HuH-7 (cell line): ENCODE measurements around the gene JAG2.
A peak's percentile ranks its signal among the peaks of the same experiment; 100 is the strongest.

Experiments
- DNase-seq: peaks from one replicate; pipeline ENCODE4 v3.0.0; 2011; ENCODE audit warnings: low spot score

JAG2 gene

DNA sequence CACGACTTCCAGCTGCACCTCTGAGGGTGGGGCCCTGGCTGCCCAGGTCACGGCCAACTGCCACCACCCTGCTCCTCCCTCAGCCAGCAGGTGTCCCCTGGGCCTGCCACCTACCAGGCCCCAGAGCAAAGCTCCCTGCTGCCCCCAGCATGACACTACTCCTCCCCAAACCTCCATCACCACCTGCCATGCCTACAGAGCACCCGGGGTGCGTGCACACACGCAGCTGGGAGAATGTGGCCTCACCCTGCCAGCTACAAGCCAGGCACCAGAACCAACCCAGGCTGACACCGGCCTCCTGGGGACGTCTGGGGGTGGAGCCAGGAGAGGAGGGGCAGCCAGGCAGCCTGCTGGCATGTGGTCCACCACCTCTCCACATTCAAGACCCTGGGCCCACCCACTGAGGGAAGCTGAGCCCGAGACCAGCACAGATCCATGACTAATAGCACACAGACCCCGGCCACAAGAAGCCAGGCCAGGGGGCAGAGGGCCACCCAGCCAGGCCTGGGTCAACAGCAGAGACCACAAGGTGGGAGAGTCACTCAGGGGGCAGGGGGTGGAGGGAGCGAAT is 3.4 kb downstream of the JAG2 start:
- DNase-seq, result no peak

DNA sequence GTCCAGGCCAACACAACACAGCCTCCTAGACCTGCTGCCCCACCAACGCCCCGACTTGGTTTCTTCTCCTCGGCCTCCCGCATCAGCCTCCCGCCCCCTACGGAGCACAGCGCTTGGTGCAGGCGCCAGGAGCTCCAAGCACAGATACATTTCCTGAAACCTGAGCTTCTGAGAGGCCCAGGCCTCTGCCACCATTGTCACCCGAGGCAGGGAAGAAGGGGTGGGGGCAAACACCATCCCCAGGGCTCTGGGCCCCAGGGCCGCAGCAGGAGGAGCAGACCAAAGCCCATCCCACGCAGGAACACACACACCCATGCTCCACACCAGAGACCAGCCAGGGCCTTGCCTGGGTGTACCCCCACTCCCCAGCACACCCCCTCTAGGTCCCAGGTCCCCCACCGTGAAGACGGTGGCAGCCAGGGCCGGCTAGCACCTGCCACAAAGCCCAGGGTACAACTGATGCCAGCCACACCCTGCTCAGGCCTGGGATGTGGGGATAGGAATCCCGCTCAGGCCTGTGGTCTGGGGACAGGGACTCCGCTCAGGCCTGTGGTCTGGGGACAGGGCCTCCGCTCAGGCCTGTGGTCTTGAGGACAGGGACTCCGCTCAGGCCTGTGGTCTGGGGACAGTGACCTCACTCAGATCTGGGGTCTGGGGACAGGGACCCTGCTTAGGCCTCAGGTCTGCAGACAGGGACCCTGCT is 5.4 kb downstream of the JAG2 start:
- DNase-seq, result no peak

DNA sequence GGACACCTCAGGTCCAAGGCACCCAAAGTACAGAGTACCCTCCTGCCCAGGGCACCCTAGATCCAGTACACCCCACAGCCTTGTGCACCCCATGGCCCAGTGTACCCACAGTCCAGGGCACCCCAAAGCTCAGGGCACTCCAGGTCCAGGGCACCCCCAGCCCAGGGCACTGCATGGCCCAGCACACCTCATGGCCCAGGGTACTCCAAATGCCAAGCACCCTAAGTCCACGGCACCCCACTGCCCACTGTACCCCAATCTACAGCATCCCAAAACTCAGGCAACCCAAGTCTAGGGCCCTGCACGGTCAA is 6.0 kb downstream of the JAG2 start:
- DNase-seq, result no peak

DNA sequence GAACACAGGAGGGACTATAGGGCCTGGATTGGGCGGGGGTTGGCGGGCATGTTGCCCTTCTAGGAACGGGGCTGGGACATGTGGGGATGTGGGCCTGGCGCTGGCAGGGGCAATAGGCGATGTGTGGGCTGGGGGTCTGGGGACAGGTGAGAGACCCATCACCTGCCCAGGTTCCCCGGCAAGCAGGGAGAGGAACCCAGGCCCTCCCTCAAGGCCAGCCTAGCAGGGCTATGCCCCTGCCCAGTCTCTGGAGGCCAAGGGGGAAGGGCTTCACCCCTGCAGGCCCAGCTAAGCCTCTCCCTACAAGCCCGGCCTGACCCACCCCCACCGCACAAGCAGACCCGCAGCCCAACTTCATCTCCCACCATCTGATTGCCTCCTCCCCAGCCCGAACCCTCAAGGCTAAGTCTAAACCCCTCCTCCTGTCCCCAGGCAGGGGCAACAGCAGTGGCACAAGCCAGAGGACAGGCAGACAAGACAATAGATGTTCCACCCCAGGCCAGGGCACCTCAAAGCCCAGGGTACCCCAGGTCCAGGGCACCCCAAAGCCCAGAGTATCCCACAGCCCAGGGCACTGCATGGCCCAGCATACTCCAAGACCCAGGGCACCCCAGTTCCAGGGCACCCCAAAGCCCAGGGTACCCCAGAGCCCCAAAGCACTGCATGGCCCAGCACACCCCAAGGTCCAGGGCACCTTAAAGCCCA is 6.5 kb downstream of the JAG2 start:
- peak; percentile 44 for DNase-seq

DNA sequence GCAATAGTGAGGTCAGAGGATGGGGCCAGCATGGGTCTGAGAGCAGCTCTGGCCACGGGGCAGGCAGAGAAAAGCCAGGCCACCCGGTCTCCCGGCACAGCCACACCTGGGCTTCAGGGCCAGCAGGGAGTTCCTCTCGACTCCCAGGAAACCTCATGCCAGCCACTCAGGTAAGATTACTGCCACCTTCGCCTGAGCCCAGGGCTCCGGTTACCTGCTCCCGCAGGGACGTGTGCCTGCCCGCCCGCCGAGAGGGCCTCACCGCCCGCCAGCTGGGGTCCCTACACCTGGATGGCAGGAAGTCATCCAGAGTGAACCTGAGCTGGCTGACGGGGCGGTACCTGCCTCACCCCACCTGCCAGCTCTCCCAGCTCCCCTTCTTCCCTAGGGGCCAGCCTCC is 7.3 kb downstream of the JAG2 start:
- DNase-seq, result no peak

DNA sequence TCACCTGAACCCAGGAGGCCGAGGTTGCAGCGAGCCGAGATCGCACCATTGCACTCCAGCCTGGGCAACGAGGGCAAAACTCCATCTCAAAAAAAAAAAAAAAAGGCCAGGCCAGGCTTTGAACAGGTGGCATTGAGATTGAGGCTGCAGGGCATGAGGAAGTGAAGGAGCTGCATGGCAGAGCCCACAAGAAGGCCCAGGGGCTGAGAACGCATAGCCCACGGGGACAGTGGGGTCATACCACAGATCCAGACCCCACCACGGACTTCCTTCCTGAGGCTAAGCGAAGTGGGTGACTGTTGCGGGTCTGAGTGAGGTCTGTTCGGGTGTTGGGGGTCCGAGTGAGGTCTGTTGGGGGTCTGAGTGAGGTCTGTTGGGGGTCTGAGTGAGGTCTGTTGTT is 7.8 kb downstream of the JAG2 start:
- DNase-seq, result no peak

DNA sequence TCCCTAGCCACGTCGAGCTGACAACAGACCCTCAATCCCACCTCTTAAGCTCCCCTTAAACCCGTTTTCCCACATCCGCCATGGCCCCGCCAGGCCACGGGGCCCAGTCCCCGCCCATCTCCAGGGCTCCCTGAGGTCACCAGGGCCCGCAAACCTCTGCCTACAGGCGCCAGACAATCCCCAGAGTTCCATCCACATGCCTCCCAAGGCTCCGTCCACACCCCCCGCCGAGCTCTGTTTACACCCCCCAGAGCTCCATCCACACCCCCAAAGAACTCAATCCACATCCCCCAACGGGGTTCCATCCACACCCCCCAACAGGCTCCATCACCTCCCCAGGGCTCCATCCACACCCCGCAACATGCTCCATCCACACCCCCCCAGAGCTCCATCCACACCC is 9.2 kb downstream of the JAG2 start:
- no peak for DNase-seq

DNA sequence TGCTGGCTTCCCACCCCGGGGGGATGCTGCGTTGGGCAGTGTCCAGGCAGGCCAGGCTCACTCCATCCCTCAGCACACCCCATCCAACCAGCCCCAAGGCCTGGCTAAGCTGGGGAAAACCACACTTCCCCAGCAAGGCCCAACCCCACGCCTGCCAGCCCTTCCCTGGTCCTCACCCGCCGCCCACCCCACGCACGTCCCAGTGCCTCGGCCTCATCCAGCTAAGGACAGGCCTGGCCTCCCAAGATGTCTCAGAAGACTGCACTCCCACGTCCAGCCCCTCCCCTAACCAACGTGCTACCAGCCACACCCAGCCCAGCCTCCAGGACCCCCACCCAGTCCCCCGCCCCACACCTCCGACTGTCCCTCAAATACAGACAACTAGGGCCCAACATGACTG is 9.8 kb downstream of the JAG2 start:
- DNase-seq, result no peak

DNA sequence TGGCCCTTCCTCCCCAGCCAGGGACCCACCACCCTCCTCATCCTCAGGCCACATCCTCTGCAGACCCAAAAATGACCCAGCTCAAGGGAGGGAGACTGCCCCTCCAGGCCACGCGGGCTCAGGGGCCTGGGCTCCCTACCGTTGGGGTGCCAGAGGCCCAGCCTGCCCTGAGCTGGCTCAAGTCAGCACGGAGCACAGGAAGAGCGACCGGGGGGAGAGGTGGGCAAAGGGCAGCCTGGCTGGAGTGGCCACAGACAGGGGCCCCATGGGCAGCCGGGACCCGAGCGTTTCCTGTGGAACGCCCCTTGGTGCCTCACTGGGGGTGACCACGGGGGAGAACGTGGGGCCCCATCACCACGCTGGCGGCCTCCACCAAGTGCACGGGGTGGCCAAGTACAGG is 10.7 kb downstream of the JAG2 start:
- no peak for DNase-seq

DNA sequence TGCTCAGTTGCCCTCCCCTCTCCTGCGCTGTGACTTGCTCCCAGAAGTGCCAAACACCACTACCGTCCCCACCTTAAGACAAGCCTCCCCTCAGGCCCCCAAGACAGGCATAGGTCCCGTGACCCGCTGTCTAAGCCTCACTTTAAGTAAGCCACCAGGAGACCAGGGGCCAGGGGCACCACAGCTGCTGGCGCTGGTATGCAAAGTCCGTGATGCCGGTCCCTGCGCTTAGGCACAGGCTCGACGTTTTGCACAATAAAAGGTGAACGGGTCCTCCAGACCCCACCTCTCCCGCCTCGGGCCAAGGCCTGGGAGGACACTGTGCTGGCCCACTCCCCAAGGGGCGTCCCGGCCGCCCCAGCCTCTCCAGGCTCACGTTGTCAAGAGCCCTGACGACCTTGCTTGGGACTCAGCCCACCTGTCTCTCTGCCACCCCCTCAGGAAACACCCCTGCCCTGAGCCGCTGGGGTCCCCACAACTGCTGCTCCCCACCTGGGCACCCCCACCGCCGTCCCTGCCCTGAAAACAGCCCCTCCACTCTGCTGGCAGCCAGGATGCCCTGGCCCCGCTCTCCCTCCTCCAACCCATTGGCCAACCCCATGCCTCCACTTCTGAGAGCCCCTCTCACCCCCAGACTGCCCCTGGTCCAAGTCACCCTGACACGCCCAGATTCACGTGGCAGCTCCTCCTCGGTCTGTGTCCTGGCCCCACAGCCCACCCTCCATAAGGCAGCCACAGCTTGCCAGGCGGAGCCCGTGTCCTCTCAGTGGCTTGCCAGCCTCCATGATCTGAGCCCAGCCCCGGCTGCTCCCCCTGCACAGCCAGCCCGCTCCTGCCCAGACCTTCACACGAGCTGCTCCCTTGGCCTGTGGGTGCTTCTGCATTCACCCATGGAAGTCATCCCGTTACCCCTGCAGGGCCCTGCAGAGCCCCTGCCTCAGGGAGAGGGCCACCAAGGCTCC is 11.9 kb downstream of the JAG2 start:
- DNase-seq, result no peak

DNA sequence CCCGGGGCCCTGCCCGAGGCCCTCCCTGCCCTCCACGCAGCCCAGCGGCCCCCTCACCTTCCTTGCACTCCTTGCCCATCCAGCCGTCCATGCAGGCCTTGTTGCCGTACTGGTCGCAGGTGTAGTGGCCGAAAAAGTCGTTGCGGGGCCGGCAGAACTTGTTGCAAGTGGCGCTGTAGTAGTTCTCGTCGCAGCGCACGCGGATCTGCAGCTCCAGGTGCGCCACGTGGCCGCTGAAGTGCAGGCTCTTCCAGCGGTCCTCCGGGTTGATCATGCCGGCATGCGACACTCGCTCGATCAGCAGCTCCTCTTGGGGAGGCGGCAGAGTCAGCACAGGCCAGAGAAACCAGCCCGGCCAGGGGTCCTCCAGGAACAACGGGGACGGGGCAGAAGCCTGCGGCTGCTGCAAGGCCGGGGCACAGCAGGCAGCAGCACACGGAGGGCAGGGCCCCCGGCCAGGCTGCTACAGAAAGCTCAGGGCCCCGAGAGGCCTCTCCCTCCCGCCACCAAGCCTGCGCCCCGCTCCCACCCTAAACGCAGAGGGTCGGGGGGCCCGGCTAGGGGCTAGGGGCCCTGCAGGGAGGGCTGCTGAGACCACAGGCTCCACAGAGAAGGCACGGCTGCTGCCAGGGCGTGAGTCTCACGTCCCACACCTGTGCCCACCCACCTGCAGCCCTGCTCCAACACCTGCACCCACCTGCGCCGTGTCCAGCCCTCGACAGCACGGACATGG is 12.7 kb downstream of the JAG2 start:
- DNase-seq, result no peak

DNA sequence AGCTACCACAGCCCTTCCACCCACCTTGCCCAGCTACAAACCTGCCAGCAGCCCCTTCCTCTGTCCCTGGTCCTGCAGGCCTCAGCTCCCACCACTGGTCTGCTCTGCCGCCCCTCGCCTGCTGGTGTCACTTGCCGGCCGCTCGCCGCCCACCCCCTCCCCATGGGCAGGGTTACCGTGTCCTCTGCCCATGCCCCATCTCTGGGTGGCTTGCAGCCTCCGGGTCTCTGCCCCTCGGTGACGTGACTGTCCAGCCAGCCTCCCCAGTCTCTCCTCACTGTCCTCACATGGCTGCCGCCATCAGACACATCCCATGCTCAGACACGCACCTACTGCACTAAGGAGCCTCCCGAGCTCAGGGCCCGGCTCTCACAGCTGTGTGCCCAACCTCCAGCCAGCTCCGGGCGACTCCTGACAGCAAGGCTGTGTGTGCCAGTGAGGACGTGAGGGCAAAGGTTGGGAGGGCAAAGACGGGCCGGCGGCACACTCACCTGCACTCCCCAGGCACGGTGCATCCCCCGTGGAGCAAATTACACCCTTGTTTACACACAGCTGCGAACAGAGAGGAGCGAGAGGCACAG is 13.4 kb downstream of the JAG2 start:
- DNase-seq, result no peak

DNA sequence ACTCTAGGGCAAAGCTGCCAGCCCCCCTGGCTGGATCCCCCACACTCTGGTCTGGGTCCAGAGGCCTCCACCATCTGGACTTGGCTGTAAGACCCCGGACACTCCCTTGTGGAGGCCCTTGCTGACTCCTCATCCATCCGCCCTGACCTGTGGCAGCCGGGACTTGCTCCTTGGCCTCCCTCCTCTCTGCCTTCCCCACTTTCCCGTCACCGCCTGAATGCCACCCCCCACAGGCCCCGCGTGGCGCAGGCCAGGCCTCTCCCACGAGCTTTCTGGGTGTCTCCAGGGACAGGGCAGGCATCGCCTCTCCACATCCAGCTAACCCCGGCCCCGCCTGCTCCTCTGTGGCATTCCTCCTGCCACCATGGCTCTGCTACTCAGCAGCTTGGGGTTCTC is 14.1 kb downstream of the JAG2 start:
- no peak for DNase-seq

DNA sequence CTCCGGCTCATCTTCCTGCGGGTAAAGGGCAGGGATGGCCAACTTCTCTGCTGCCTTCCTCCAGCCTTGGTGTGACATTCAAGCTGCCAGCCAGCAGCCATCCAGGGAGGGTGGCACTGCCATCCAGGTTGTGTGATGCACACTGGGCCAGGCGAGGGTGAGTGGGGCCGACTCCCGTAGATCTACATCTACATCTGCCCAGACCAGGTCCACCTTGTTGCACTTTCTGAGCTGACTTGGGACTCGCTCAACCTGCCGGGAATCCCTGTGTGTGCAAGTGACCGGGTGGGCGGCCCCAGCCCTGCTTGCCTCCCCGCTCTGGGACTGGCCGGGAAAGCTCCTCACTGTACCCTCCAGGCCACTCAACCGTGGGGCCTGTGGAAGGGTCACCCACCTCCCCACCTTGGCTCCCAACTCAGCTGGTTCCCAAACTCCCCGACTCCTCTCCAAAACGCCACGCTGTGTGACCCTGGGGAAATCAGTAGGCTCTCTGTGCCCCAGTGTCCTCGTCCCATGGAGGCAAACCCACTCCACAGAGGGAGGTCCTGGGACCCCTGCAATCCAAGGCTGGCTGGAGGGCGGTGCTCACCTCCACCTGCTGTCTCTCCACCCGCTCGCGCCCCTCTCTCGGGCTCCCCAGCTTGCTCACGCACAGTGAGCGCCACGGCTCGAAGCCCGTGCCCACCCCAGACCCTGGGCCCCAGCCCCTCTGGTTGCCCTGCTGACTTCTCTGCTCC is 14.7 kb downstream of the JAG2 start:
- DNase-seq, result no peak

DNA sequence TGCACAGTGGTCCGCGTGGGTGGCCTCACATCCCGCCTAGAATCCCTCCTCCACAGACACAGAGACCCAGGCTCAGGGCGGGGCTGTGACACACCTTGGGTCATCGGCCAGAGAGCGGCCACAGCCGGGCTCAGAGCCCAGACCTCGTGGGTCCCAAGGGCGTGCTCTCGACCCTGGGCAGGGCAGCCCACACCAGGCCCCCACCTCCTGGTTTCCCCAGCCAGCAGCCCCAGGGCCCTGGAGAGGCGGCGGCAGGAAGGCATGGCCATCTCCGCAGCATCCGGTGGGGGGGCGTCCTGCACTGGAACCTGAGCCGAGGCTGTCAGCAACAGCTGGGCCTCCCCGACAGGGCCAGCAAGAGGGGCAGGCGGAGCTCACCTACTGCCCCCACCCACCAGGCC is 15.2 kb downstream of the JAG2 start:
- no peak for DNase-seq

DNA sequence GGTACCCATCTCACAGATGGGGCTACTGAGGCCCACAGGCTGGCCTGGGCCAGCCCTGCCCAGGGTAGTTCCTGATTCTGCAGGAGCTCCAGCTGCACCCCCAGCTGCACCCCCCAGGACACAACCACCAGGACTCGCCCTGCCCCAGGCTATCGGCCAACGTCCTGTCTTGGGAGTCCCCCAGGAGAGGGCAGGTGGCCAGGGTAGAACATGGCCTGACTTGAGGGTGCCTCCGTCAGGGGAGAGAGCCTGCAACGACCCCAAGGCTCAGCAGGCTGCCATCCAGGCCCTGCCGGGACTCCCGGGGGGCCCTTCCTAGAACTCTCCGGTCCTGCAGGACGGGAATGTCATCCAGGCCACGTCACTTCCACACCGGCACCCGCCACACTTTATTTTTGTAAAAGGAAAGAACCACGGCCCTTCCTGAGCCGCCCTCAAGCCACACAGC is 15.8 kb downstream of the JAG2 start:
- no peak for DNase-seq

DNA sequence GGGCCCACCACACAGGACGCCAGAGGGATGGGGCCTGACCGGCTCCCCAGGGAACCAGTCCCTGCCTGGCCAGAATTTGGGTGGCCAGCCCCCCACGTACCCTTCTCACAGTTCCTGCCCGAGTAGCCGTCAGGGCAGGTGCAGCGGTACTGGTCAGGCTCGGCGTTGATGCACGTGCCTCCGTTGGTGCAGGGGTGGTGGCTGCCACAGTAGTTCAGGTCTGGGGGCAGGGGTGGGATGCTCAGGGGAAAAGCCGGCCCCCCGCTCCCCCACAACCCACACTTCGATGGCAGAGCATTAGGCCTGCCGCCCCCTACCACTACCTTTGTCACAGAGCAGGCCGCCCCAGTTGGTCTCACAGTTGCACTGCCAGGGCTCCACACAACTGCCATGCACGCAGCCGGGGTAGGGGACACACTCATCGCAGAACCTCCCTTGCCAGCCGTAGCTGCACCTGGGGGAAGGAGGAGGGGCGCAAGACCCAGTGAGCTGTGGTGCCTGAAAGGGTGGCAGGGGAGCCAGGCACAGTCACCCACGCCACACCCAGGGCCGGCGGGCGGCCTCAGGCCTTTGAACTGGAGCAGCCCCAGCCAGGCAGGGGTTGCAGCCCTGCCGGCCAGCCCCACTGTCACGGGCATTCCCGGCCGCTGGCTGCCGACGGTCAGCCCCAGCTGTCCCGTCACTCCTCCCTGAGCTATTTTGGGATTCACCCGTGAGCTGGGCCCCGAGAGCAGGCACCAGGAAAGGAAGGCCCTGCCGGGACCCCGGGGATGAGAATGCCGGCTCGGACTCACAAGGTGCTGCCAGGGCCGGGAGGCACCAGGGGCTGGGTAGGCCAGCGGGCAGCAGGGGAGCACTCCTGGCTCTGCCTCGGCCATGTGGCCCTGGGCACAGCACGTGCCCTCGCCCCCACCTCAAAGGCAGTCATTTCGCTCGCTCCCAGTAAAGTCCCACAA is 16.5 kb downstream of the JAG2 start:
- DNase-seq, result no peak

DNA sequence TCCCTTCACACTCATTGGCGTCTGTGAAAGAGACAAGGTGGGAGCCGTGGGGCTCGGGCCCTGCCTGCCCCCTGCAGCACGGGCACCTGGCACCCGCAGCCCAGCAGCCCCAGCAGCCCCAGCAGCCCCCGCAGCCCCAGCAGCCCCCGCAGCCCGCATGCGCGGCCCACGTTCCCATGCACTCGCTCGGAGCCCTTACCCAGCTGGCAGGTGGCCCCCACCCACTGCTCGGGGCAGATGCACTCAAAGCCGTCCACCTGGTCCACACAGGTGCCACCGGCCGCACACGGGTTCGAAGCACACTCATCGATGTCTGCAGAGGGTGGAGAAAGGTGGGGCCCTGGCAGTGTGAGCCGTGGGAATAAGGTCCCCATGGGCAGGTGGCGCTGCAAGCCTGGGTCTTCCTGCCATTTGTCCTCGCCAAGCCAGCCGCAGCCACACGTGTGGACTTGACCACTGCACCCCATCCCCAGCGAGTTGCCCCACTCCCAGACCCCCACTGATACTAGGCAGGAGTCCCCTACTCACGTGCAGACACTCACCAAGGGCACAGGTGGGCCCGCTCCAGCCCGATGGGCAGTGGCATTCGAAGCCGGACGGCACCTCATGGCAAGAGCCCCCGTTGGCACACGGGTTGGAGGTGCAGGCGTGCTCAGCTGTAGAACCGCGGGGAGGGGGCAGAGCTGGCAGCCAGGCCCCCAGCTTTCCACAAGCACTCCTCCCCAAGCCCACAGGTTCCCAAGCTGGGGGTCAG is 17.3 kb downstream of the JAG2 start:
- DNase-seq, result no peak
